B cell (primary cell): ENCODE results near the gene PEX5. TPM values are rescaled to one million over a fixed set of nuclear protein-coding genes. Genes with fewer than 3 reads are reported as not detected.

Experiments
- ATAC-seq: fragments of 200-7000 bp; cut with Tn5 transposase; one replicate; pipeline ENCODE4 v1.10.0; 2021; ENCODE audit warnings: low read depth, mild to moderate bottlenecking, moderate number of reproducible peaks, moderate library complexity
- CTCF ChIA-PET: fragments of 350-600 bp; sonication (Branson Sonifier 250); formaldehyde crosslinking; loops from one replicate; lab custom pipeline; 2021; ENCODE audit warnings: antibody characterized with exemption, inconsistent platforms; lab: Charles Lee
- POLR2A ChIA-PET: fragments of 350-600 bp; sonication (Branson Sonifier 250); formaldehyde crosslinking; loops from one replicate; lab custom pipeline; 2021; ENCODE audit warnings: antibody characterized with exemption; lab: Charles Lee
- DNase-seq: peaks from one replicate; pipeline ENCODE4 v3.0.0; 2013
- H2AFZ ChIP-seq: 2 replicates; pipeline ENCODE4 v1.6.1; 2012; ENCODE audit warnings: mild to moderate bottlenecking, low read depth, low read length; ENCODE audit not compliant: insufficient read depth, poor library complexity, severe bottlenecking
- H3K27ac ChIP-seq, 2 donors: 1 replicate in 1 of 2; 2 replicates in 1 of 2; pipeline ENCODE4 v1.5.1; 2012 to 2013; ENCODE audit warnings: low read length in 2 of 2, mild to moderate bottlenecking in 2 of 2, moderate library complexity in 1 of 2
- H3K27me3 ChIP-seq, 4 experiments: fragments of 200-600 bp in 1 of 4; sonication (generic) in 1 of 4; replicated peaks in 1 of 4; 1 replicate in 2 of 4; 2 replicates in 2 of 4; pipeline versions ENCODE4 v1.6.1 to v1.7.0; 2013 to 2016; ENCODE audit warnings: low read length in 3 of 4, mild to moderate bottlenecking in 2 of 4, mixed read lengths in 1 of 4, moderate library complexity in 1 of 4; ENCODE audit not compliant: insufficient read depth in 4 of 4, control insufficient read depth in 3 of 4; ENCODE audit errors: control extremely low read depth in 1 of 4
- H3K36me3 ChIP-seq, 2 experiments: replicated peaks in 1 of 2; 1 replicate in 1 of 2; 2 replicates in 1 of 2; pipeline versions ENCODE4 v1.6.1 to v1.7.1; 2013; ENCODE audit warnings: low read length in 1 of 2; ENCODE audit not compliant: insufficient read depth in 2 of 2, control insufficient read depth in 1 of 2; ENCODE audit errors: control extremely low read depth in 1 of 2, extremely low read depth in 1 of 2
- H3K4me1 ChIP-seq, 2 donors: fragments of 200-600 bp in 1 of 2; sonication (generic) in 1 of 2; 1 replicate in 1 of 2; 2 replicates in 1 of 2; pipeline versions ENCODE4 v1.5.1 to v1.6.1; 2013 to 2017; ENCODE audit warnings: low read length in 2 of 2; ENCODE audit not compliant: control insufficient read depth in 2 of 2, insufficient read depth in 2 of 2
- H3K4me2 ChIP-seq: replicated peaks from 2 replicates; pipeline ENCODE3; 2012; ENCODE audit warnings: mild to moderate bottlenecking, low read depth, low read length; ENCODE audit not compliant: poor library complexity, severe bottlenecking
- H3K4me3 ChIP-seq, 5 experiments: fragments of 200-600 bp in 1 of 5; sonication (generic) in 1 of 5; 1 replicate in 3 of 5; 2 replicates in 2 of 5; pipeline versions ENCODE4 v1.5.1 to v1.7.0; 2011 to 2016; ENCODE audit warnings: low read length in 4 of 5, mild to moderate bottlenecking in 4 of 5, low read depth in 2 of 5, control low read depth in 1 of 5, moderate library complexity in 1 of 5; ENCODE audit not compliant: insufficient read depth in 1 of 5; ENCODE audit errors: control extremely low read depth in 1 of 5, extremely low read depth in 1 of 5
- H3K79me2 ChIP-seq: fragments of 200-600 bp; sonication (generic); one replicate; pipeline ENCODE4 v1.6.0; 2016; ENCODE audit warnings: low read length; ENCODE audit not compliant: control insufficient read depth, insufficient read depth
- H3K9ac ChIP-seq: fragments of 200-600 bp; sonication (generic); 2 replicates; pipeline ENCODE4 v1.6.1; 2017; ENCODE audit warnings: mild to moderate bottlenecking, low read length, moderate library complexity
- H3K9me3 ChIP-seq, 3 donors: one replicate each; pipeline versions ENCODE4 v1.6.1 to v1.7.1; 2013; ENCODE audit warnings: low read length in 2 of 3; ENCODE audit not compliant: control insufficient read depth in 2 of 3, insufficient read depth in 1 of 3; ENCODE audit errors: control extremely low read depth in 1 of 3
- H4K20me1 ChIP-seq: 2 replicates; pipeline ENCODE4 v1.6.0; 2012; ENCODE audit warnings: mild to moderate bottlenecking, low read length; ENCODE audit not compliant: insufficient read depth, control insufficient read depth, poor library complexity, severe bottlenecking
- H3K27ac Mint-ChIP-seq: one replicate; pipeline ENCODE4 v1.8.0; 2021; ENCODE audit warnings: mixed read lengths
- H3K27me3 Mint-ChIP-seq: one replicate; pipeline ENCODE4 v1.8.0; 2021; ENCODE audit warnings: mixed read lengths
- H3K4me1 Mint-ChIP-seq: one replicate; pipeline ENCODE4 v1.8.0; 2021; ENCODE audit warnings: mixed read lengths
- H3K4me3 Mint-ChIP-seq: one replicate; pipeline ENCODE4 v1.8.0; 2021; ENCODE audit warnings: mixed read lengths
- H3K9me3 Mint-ChIP-seq: one replicate; pipeline ENCODE4 v1.8.0; 2022; ENCODE audit warnings: mixed read lengths; ENCODE audit not compliant: insufficient read depth
- EZH2 ChIP-seq: IDR thresholded peaks from 2 replicates; pipeline ENCODE4 v1.6.1; 2012; ENCODE audit warnings: borderline replicate concordance, low read depth, mild to moderate bottlenecking, moderate library complexity, low read length; ENCODE audit not compliant: insufficient read depth, poor library complexity, severe bottlenecking
- WGBS: methylation state at CpG from one replicate; pipeline ENCODE4 v1.1.5; 2013; ENCODE audit warnings: missing lambda C conversion rate; ENCODE audit not compliant: insufficient coverage; 5-methylcytosine and 5-hydroxymethylcytosine counted together
- intact Hi-C: fragments of 100-400 bp; cut with micrococcal nuclease; formaldehyde crosslinking; loops from one replicate; pipeline ENCODE4 v1.10.0; 2022
- polyA plus RNA-seq: library from polyadenylated mRNA; depleted of rRNA; stranded (reverse); fragments of >200 nt; gene quantifications from 2 replicates; pipeline ENCODE4 v1.2.3, GENCODE V29; 2012
- total RNA-seq, 2 donors: library from RNA; stranded (reverse); fragments of 120-200 nt in 1 of 2; gene quantifications; 1 replicate in 1 of 2; 2 replicates in 1 of 2; pipeline versions ENCODE4 v1.2.3 to v1.2.4, GENCODE V29; 2013 to 2022
- TF ChIP-seq, protein P1 (sequence below): fragments of 200-600 bp; IDR thresholded peaks from one replicate; pipeline ENCODE4 v1.8.0; 2022; ENCODE audit warnings: antibody characterized with exemption, mild to moderate bottlenecking

The PEX5 gene
- total and polyA plus RNA-seq, 2 donors (not counting 1 experiment from before 2014, with no cell fraction given) = 11.4 to 35.0 TPM

GRCh38 chr12:7145671-7146070 is 43.8 kb upstream of the PEX5 start:
- H3K79me2 ChIP-seq = no peaks in the 10 kb centered on the region
- DNase-seq = no peak
- intact Hi-C loops = no loop called here
- H3K4me3 Mint-ChIP-seq = no peak overlapping the region
- CTCF ChIA-PET = interaction anchor here (1.0 to 3.7 kb wide), 6 partner anchors 9 to 275 kb away, joined by 3 to 16 read pairs (median 4); partner anchors contain the start of gene C1RL
- H3K4me2 ChIP-seq = no peak overlapping the region
- peaks cover 1 to 31% of the 10 kb centered on the region in 2 experiments for H3K36me3 ChIP-seq
- H3K4me1 Mint-ChIP-seq = peaks cover 2% of the 10 kb centered on the region
- H3K4me3 ChIP-seq = no peak overlapping the region
- no peak for TF ChIP-seq EZH2
- TF ChIP-seq, protein P1, sequence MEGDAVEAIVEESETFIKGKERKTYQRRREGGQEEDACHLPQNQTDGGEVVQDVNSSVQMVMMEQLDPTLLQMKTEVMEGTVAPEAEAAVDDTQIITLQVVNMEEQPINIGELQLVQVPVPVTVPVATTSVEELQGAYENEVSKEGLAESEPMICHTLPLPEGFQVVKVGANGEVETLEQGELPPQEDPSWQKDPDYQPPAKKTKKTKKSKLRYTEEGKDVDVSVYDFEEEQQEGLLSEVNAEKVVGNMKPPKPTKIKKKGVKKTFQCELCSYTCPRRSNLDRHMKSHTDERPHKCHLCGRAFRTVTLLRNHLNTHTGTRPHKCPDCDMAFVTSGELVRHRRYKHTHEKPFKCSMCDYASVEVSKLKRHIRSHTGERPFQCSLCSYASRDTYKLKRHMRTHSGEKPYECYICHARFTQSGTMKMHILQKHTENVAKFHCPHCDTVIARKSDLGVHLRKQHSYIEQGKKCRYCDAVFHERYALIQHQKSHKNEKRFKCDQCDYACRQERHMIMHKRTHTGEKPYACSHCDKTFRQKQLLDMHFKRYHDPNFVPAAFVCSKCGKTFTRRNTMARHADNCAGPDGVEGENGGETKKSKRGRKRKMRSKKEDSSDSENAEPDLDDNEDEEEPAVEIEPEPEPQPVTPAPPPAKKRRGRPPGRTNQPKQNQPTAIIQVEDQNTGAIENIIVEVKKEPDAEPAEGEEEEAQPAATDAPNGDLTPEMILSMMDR = no peak
- no peaks in the 10 kb centered on the region for H3K9me3 Mint-ChIP-seq
- H3K27me3 Mint-ChIP-seq = no peaks in the 10 kb centered on the region
- ATAC-seq = no peak
- H3K9me3 ChIP-seq = no peaks in the 10 kb centered on the region
- no peaks in the 10 kb centered on the region for H4K20me1 ChIP-seq
- 67% methylated on average over 3 of the region's 4 CpGs for WGBS
- H2AFZ ChIP-seq = no peak overlapping the region
- no peaks in the 10 kb centered on the region for H3K27me3 ChIP-seq
- H3K9ac ChIP-seq = no peak overlapping the region
- H3K4me1 ChIP-seq = no peaks in the 10 kb centered on the region
- POLR2A ChIA-PET = no interaction called here
- H3K27ac Mint-ChIP-seq = no peak overlapping the region
- no peak overlapping the region for H3K27ac ChIP-seq

- no peaks in the 10 kb centered on the region for H3K4me1 ChIP-seq
- CTCF ChIA-PET = interaction anchor here (0.9 to 3.7 kb wide), 5 partner anchors 9 to 275 kb away, joined by 3 to 16 read pairs (median 3); partner anchors contain the start of gene C1RL
- no peak overlapping the region for H2AFZ ChIP-seq
- DNase-seq (no peak), ATAC-seq (no peak)
- no peak for TF ChIP-seq EZH2
- TF ChIP-seq, protein P1 = no peak
- no peak overlapping the region for H3K4me3 Mint-ChIP-seq
- no peak overlapping the region for H3K27ac Mint-ChIP-seq
- H3K4me2 ChIP-seq = no peak overlapping the region
- H3K9ac ChIP-seq = no peak overlapping the region
- no peaks in the 10 kb centered on the region for H3K79me2 ChIP-seq
- no peaks in the 10 kb centered on the region for H4K20me1 ChIP-seq
- H3K27ac ChIP-seq = no peak overlapping the region
- peaks cover 2% of the 10 kb centered on the region for H3K4me1 Mint-ChIP-seq
- no peaks in the 10 kb centered on the region for H3K27me3 Mint-ChIP-seq
- H3K9me3 Mint-ChIP-seq = no peaks in the 10 kb centered on the region
- WGBS = 92% methylated on average over 5 of the region's 7 CpGs
- no peaks in the 10 kb centered on the region for H3K9me3 ChIP-seq
- no peaks in the 10 kb centered on the region for H3K27me3 ChIP-seq
- intact Hi-C loops = no loop called here
- peaks cover 1 to 29% of the 10 kb centered on the region in 2 experiments for H3K36me3 ChIP-seq
- POLR2A ChIA-PET = no interaction called here
- no peak overlapping the region for H3K4me3 ChIP-seq
Observed at GRCh38 chr12:7146228-7146627, 43.3 kb upstream of the PEX5 start.
